ENCODE measurements around the gene KCNN3.

Gene KCNN3

GRCh38 chr1:154777781-154778180 lies 92.3 kb downstream of the KCNN3 start:
- Histone ChIP-seq H3K27me3 (ENCODE audit: control insufficient read depth, insufficient read depth, low read length) (no peaks in the 10 kb centered on the region), H3K4me1 (ENCODE audit: control insufficient read depth, insufficient read depth, low read length) (peaks cover 2% of the 10 kb centered on the region), H3K4me3 (ENCODE audit: low read depth, low read length) (no peak overlapping the region), H3K36me3 (ENCODE audit: control insufficient read depth, insufficient read depth, low read length) (no peaks in the 10 kb centered on the region), H3K9ac (ENCODE audit: low read depth, low read length) (no peak overlapping the region), H3K9me3 (ENCODE audit: control insufficient read depth, insufficient read depth, low read length) (no peaks in the 10 kb centered on the region)

GRCh38 chr1:154777154-154777553 lies 92.9 kb downstream of the KCNN3 start:
- Histone ChIP-seq H3K9me3 (ENCODE audit: control insufficient read depth, insufficient read depth, low read length) (no peaks in the 10 kb centered on the region), H3K9ac (ENCODE audit: low read depth, low read length) (no peak overlapping the region), H3K4me3 (ENCODE audit: low read depth, low read length) (no peak overlapping the region)

GRCh38 chr1:154775621-154776605 lies 94.2 kb downstream of the KCNN3 start:
- peak overlapping the region; percentile 12 for H3K9ac ChIP-seq (ENCODE audit: low read depth, low read length)
- no peaks in the 10 kb centered on the region for H3K27me3 ChIP-seq (ENCODE audit: control insufficient read depth, insufficient read depth, low read length)
- peaks cover 4% of the 10 kb centered on the region for H3K4me1 ChIP-seq (ENCODE audit: control insufficient read depth, insufficient read depth, low read length)
- no peaks in the 10 kb centered on the region for H3K9me3 ChIP-seq (ENCODE audit: control insufficient read depth, insufficient read depth, low read length)
- no peaks in the 10 kb centered on the region for H3K36me3 ChIP-seq (ENCODE audit: control insufficient read depth, insufficient read depth, low read length)
- no peak overlapping the region for H3K4me3 ChIP-seq (ENCODE audit: low read depth, low read length)

More at GRCh38 chr1:154777154-154777553, 92.9 kb downstream of the KCNN3 start:
- H3K36me3 ChIP-seq (ENCODE audit: control insufficient read depth, insufficient read depth, low read length): no peaks in the 10 kb centered on the region
- H3K27me3 ChIP-seq (ENCODE audit: control insufficient read depth, insufficient read depth, low read length): no peaks in the 10 kb centered on the region
- peaks cover 4% of the 10 kb centered on the region for H3K4me1 ChIP-seq (ENCODE audit: control insufficient read depth, insufficient read depth, low read length)

GRCh38 chr1:154774175-154774855 lies 95.8 kb downstream of the KCNN3 start:
- Histone ChIP-seq H3K27me3 (ENCODE audit: control insufficient read depth, insufficient read depth, low read length) (no peaks in the 10 kb centered on the region), H3K4me1 (ENCODE audit: control insufficient read depth, insufficient read depth, low read length) (peaks cover 4% of the 10 kb centered on the region), H3K9me3 (ENCODE audit: control insufficient read depth, insufficient read depth, low read length) (no peaks in the 10 kb centered on the region), H3K4me3 (ENCODE audit: low read depth, low read length) (no peak overlapping the region), H3K36me3 (ENCODE audit: control insufficient read depth, insufficient read depth, low read length) (no peaks in the 10 kb centered on the region), H3K9ac (ENCODE audit: low read depth, low read length) (no peak overlapping the region)

GRCh38 chr1:154773551-154773950 lies 96.5 kb downstream of the KCNN3 start:
- peaks cover 4% of the 10 kb centered on the region for H3K4me1 ChIP-seq (ENCODE audit: control insufficient read depth, insufficient read depth, low read length)
- H3K4me3 ChIP-seq (ENCODE audit: low read depth, low read length): no peak overlapping the region
- no peaks in the 10 kb centered on the region for H3K36me3 ChIP-seq (ENCODE audit: control insufficient read depth, insufficient read depth, low read length)
- no peaks in the 10 kb centered on the region for H3K27me3 ChIP-seq (ENCODE audit: control insufficient read depth, insufficient read depth, low read length)
- H3K9ac ChIP-seq (ENCODE audit: low read depth, low read length): no peak overlapping the region
- H3K9me3 ChIP-seq (ENCODE audit: control insufficient read depth, insufficient read depth, low read length): no peaks in the 10 kb centered on the region

GRCh38 chr1:154772606-154773506 lies 97.2 kb downstream of the KCNN3 start:
- H3K27me3 ChIP-seq (ENCODE audit: control insufficient read depth, insufficient read depth, low read length): no peaks in the 10 kb centered on the region
- H3K36me3 ChIP-seq (ENCODE audit: control insufficient read depth, insufficient read depth, low read length): no peaks in the 10 kb centered on the region
- peaks cover 4% of the 10 kb centered on the region for H3K4me1 ChIP-seq (ENCODE audit: control insufficient read depth, insufficient read depth, low read length)
- no peak overlapping the region for H3K9ac ChIP-seq (ENCODE audit: low read depth, low read length)
- H3K9me3 ChIP-seq (ENCODE audit: control insufficient read depth, insufficient read depth, low read length): no peaks in the 10 kb centered on the region
- no peak overlapping the region for H3K4me3 ChIP-seq (ENCODE audit: low read depth, low read length)

- no peaks in the 10 kb centered on the region for H3K27me3 ChIP-seq (ENCODE audit: control insufficient read depth, insufficient read depth, low read length)
- no peaks in the 10 kb centered on the region for H3K9me3 ChIP-seq (ENCODE audit: control insufficient read depth, insufficient read depth, low read length)
- H3K9ac ChIP-seq (ENCODE audit: low read depth, low read length): peak overlapping the region; percentile 18
Measured at GRCh38 chr1:154772056-154772455, 98.0 kb downstream of the KCNN3 start.

GRCh38 chr1:154770897-154771594 lies 99.0 kb downstream of the KCNN3 start:
- no peak overlapping the region for H3K9ac ChIP-seq (ENCODE audit: low read depth, low read length)
- peaks cover 4% of the 10 kb centered on the region for H3K4me1 ChIP-seq (ENCODE audit: control insufficient read depth, insufficient read depth, low read length)
- no peaks in the 10 kb centered on the region for H3K9me3 ChIP-seq (ENCODE audit: control insufficient read depth, insufficient read depth, low read length)
- no peaks in the 10 kb centered on the region for H3K27me3 ChIP-seq (ENCODE audit: control insufficient read depth, insufficient read depth, low read length)
- H3K36me3 ChIP-seq (ENCODE audit: control insufficient read depth, insufficient read depth, low read length): no peaks in the 10 kb centered on the region
- no peak overlapping the region for H3K4me3 ChIP-seq (ENCODE audit: low read depth, low read length)

More at GRCh38 chr1:154772056-154772455, 98.0 kb downstream of the KCNN3 start:
- H3K4me1 ChIP-seq (ENCODE audit: control insufficient read depth, insufficient read depth, low read length): peaks cover 4% of the 10 kb centered on the region
- H3K4me3 ChIP-seq (ENCODE audit: low read depth, low read length): no peak overlapping the region
- no peaks in the 10 kb centered on the region for H3K36me3 ChIP-seq (ENCODE audit: control insufficient read depth, insufficient read depth, low read length)

GRCh38 chr1:154769193-154769895 lies 100.7 kb downstream of the KCNN3 start:
- H3K4me3 ChIP-seq (ENCODE audit: low read depth, low read length): no peak overlapping the region
- H3K9me3 ChIP-seq (ENCODE audit: control insufficient read depth, insufficient read depth, low read length): no peaks in the 10 kb centered on the region
- peaks cover 4% of the 10 kb centered on the region for H3K4me1 ChIP-seq (ENCODE audit: control insufficient read depth, insufficient read depth, low read length)
- H3K27me3 ChIP-seq (ENCODE audit: control insufficient read depth, insufficient read depth, low read length): no peaks in the 10 kb centered on the region
- no peak overlapping the region for H3K9ac ChIP-seq (ENCODE audit: low read depth, low read length)
- H3K36me3 ChIP-seq (ENCODE audit: control insufficient read depth, insufficient read depth, low read length): no peaks in the 10 kb centered on the region

- H3K27me3 ChIP-seq (ENCODE audit: control insufficient read depth, insufficient read depth, low read length): no peaks in the 10 kb centered on the region
- no peak overlapping the region for H3K9ac ChIP-seq (ENCODE audit: low read depth, low read length)
- no peaks in the 10 kb centered on the region for H3K9me3 ChIP-seq (ENCODE audit: control insufficient read depth, insufficient read depth, low read length)
- H3K4me3 ChIP-seq (ENCODE audit: low read depth, low read length): no peak overlapping the region
- H3K36me3 ChIP-seq (ENCODE audit: control insufficient read depth, insufficient read depth, low read length): no peaks in the 10 kb centered on the region
- peaks cover 4% of the 10 kb centered on the region for H3K4me1 ChIP-seq (ENCODE audit: control insufficient read depth, insufficient read depth, low read length)
Measured at GRCh38 chr1:154768456-154769125, 101.5 kb downstream of the KCNN3 start.
